ENCODE measurements around the gene ZFP64.
A peak's percentile ranks its signal among the peaks of the same experiment; 100 is the strongest.

Gene ZFP64

DNA sequence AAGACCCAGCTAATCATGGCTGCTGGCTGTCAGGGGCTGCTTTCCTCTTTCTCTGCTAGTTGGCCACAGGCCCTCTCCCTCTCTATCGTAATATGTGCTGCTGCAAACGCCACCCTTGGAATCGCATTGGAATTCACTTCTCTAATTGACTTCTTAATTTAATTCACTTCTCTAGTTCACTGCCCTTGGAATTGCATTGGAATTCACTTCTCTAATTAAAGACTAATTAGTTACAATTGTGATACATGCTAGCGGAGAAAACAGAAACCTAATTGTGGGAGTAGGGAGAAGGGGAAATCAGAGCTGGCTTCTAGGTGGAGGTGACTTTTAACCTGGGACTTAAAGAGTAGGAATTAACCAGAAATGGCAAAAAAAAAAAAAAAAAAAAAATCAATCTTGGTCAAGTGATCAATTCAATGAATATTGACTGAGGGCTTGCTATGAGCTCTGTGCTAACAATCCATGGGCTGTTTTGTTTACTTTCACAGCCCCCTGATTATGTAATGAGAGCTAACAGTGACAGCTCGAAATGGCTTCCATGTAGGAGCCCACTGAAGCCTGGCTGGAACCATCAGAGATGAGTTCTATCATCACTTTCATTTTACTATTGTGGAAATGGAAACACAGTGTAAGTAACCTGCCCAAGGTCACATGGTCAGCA lies 11.3 kb downstream of the ZFP64 start:
- Histone ChIP-seq H3K36me3 (replicated peaks; ENCODE audit: low read depth, low read length) (peaks cover 47% of the 10 kb centered on the region), H3K27me3 (ENCODE audit: low read depth, low read length) (no peaks in the 10 kb centered on the region), H3K4me3 (ENCODE audit: low read length) (peak overlapping the region; percentile 31), H3K4me1 (ENCODE audit: low read length) (peaks cover 27% of the 10 kb centered on the region), H2AFZ (ENCODE audit: low read depth, low read length) (no peak overlapping the region), H3K9ac (ENCODE audit: low read length) (peak overlapping the region; percentile 20; the same call in 1 of the 2 replicates), H3K27ac (ENCODE audit: low read length) (peak overlapping the region; percentile 85), H3K9me3 (ENCODE audit: insufficient read depth, low read length) (0 out of 2 replicates have a peak, but pooled peaks cover 5% of the 10 kb centered on the region), H3K4me2 (ENCODE audit: low read length) (peak overlapping the region; percentile 76), H3K79me2 (ENCODE audit: low read length) (peaks cover 10% of the 10 kb centered on the region), H4K20me1 (ENCODE audit: insufficient read depth, low read length) (no peaks in the 10 kb centered on the region)
- no peak for TF ChIP-seq EZH2phosphoT487 (IDR thresholded peaks at IDR 0.05; ENCODE audit: low read depth)
- TF ChIP-seq, protein P1, sequence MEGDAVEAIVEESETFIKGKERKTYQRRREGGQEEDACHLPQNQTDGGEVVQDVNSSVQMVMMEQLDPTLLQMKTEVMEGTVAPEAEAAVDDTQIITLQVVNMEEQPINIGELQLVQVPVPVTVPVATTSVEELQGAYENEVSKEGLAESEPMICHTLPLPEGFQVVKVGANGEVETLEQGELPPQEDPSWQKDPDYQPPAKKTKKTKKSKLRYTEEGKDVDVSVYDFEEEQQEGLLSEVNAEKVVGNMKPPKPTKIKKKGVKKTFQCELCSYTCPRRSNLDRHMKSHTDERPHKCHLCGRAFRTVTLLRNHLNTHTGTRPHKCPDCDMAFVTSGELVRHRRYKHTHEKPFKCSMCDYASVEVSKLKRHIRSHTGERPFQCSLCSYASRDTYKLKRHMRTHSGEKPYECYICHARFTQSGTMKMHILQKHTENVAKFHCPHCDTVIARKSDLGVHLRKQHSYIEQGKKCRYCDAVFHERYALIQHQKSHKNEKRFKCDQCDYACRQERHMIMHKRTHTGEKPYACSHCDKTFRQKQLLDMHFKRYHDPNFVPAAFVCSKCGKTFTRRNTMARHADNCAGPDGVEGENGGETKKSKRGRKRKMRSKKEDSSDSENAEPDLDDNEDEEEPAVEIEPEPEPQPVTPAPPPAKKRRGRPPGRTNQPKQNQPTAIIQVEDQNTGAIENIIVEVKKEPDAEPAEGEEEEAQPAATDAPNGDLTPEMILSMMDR (IDR thresholded peaks at IDR 0.05; ENCODE audit: low read depth, low read length) = no peak

DNA sequence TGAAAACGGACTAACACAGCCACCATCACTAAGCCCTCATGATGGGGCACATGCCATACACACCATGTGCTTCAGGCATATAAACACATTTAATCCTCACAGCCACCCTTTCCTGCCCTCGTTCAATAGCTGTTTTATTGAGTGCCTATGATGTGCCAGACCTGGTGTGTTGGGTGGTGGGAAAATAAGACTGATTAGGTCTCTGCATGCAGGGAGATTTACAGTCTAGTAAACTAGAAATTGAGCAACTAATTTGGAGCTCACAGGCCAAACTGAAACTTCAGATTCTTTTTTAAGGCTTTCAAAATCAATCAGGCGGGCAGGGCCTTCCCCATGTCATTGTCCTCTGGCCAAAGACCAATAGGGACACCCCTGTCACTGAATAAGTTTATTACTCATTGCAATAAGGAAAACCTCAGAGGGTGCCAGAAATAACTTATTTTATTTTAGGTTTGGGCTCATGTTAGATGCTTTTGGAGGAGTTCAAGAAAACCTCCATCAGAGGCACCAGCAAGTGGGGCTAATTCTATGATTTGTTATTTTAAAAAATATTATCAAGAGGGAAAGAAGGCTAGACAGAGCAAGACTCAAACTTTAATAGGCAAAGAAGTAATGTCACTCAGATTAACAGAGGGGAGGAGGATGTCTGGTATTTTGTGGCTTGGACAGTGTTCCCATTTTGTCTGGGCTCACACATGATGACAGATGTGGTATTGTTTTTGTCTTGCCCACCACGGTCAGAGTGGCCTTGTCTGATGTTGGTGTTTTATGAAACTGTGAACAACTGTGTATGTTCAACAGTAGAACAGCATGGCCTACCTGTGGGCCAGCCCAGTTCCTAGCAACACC lies 12.0 kb downstream of the ZFP64 start:
- no peaks in the 10 kb centered on the region for H4K20me1 ChIP-seq (ENCODE audit: insufficient read depth, low read length)
- peaks cover 10% of the 10 kb centered on the region for H3K79me2 ChIP-seq (ENCODE audit: low read length)
- peak overlapping the region; percentile 76 for H3K4me2 ChIP-seq (ENCODE audit: low read length)
- H3K9me3 ChIP-seq (ENCODE audit: insufficient read depth, low read length) = 0 out of 2 replicates have a peak, but pooled peaks cover 5% of the 10 kb centered on the region
- peak overlapping the region; percentile 23; the same call in 1 of the 2 replicates for H3K9ac ChIP-seq (ENCODE audit: low read length)
- peaks cover 32% of the 10 kb centered on the region for H3K4me1 ChIP-seq (ENCODE audit: low read length)
- peak overlapping the region; percentile 51 for H3K4me3 ChIP-seq (ENCODE audit: low read length)
- H2AFZ ChIP-seq (ENCODE audit: low read depth, low read length) = no peak overlapping the region
- peak overlapping the region; percentile 85 for H3K27ac ChIP-seq (ENCODE audit: low read length)
- H3K36me3 ChIP-seq (replicated peaks; ENCODE audit: low read depth, low read length) = peaks cover 43% of the 10 kb centered on the region
- no peak for TF ChIP-seq EZH2phosphoT487 (IDR thresholded peaks at IDR 0.05; ENCODE audit: low read depth)
- TF ChIP-seq, protein P1 (IDR thresholded peaks at IDR 0.05; ENCODE audit: low read depth, low read length) = no peak
- no peaks in the 10 kb centered on the region for H3K27me3 ChIP-seq (ENCODE audit: low read depth, low read length)

DNA sequence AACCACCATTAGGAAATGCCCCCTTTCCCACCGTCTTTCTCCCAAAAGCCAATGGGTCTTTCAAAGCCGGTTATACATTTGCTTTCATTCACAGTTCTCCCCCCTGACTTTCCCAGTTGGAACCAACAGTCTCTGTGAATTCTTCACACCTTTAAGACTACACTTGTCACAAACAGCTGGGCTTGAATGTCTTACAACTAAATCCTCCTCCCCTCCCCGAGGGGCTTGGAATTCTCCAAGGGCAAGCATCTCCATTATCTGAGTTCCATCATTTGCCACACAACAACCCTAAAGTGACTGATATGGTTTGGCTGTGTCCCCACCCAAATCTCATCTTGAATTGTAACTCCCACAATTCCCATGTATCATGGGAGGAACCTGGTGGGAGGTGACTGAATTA lies 12.9 kb downstream of the ZFP64 start:
- H3K4me2 ChIP-seq (ENCODE audit: low read length) = peak overlapping the region; percentile 76
- H3K27ac ChIP-seq (ENCODE audit: low read length) = peak overlapping the region; percentile 85

More for the DNA sequence above, 12.9 kb downstream of the ZFP64 start:
- TF ChIP-seq, protein P1 (IDR thresholded peaks at IDR 0.05; ENCODE audit: low read depth, low read length) = no peak
- TF ChIP-seq EZH2phosphoT487 (IDR thresholded peaks at IDR 0.05; ENCODE audit: low read depth) = no peak
- Histone ChIP-seq H3K4me3 (ENCODE audit: low read length) (no peak overlapping the region; the same call in 1 of the 2 replicates), H3K79me2 (ENCODE audit: low read length) (peaks cover 10% of the 10 kb centered on the region), H3K9ac (ENCODE audit: low read length) (no peak overlapping the region), H4K20me1 (ENCODE audit: insufficient read depth, low read length) (no peaks in the 10 kb centered on the region), H3K36me3 (replicated peaks; ENCODE audit: low read depth, low read length) (peaks cover 38% of the 10 kb centered on the region), H2AFZ (ENCODE audit: low read depth, low read length) (no peak overlapping the region), H3K27me3 (ENCODE audit: low read depth, low read length) (no peaks in the 10 kb centered on the region), H3K9me3 (ENCODE audit: insufficient read depth, low read length) (0 out of 2 replicates have a peak, but pooled peaks cover 5% of the 10 kb centered on the region), H3K4me1 (ENCODE audit: low read length) (peaks cover 37% of the 10 kb centered on the region)
